Measurements from ENCODE around the gene PSMG4.

PSMG4 gene

GRCh38 chr6:3252861-3253596 is 5.7 kb upstream of the PSMG4 start:
- H3K36me3 ChIP-seq (ENCODE audit: insufficient read depth, low read length): no peaks in the 10 kb centered on the region
- no peak overlapping the region for H3K4me3 ChIP-seq (ENCODE audit: low read length)
- no peak overlapping the region for H3K27ac ChIP-seq (ENCODE audit: low read depth, low read length)
- WGBS: 95% methylated on average over 22 of the region's 22 CpGs
- no peak overlapping the region for H3K9ac ChIP-seq (ENCODE audit: low read depth, low read length)
- H3K9me3 ChIP-seq (ENCODE audit: insufficient read depth, low read depth, low read length): no peaks in the 10 kb centered on the region
- no peaks in the 10 kb centered on the region for H3K27me3 ChIP-seq (ENCODE audit: insufficient read depth, low read length)
- H3K4me1 ChIP-seq (ENCODE audit: insufficient read depth, low read length): peaks cover 11% of the 10 kb centered on the region

GRCh38 chr6:3253597-3253961 is 5.2 kb upstream of the PSMG4 start:
- H3K9ac ChIP-seq (ENCODE audit: low read depth, low read length): no peak overlapping the region
- no peaks in the 10 kb centered on the region for H3K36me3 ChIP-seq (ENCODE audit: insufficient read depth, low read length)
- H3K4me1 ChIP-seq (ENCODE audit: insufficient read depth, low read length): peaks cover 13% of the 10 kb centered on the region
- no peaks in the 10 kb centered on the region for H3K9me3 ChIP-seq (ENCODE audit: insufficient read depth, low read depth, low read length)
- 97% methylated on average over 40 of the region's 40 CpGs for WGBS
- no peak overlapping the region for H3K4me3 ChIP-seq (ENCODE audit: low read length)
- H3K27ac ChIP-seq (ENCODE audit: low read depth, low read length): no peak overlapping the region
- H3K27me3 ChIP-seq (ENCODE audit: insufficient read depth, low read length): no peaks in the 10 kb centered on the region

GRCh38 chr6:3258201-3258600 is 546 bp upstream of the PSMG4 start:
- WGBS: 64% methylated on average over 10 of the region's 12 CpGs
- H3K27ac ChIP-seq (ENCODE audit: low read depth, low read length): no peak overlapping the region
- peaks cover 6% of the 10 kb centered on the region; the same call in 1 of the 2 replicates for H3K4me1 ChIP-seq (ENCODE audit: insufficient read depth, low read length)
- H3K36me3 ChIP-seq (ENCODE audit: insufficient read depth, low read length): peaks cover 8% of the 10 kb centered on the region; the same call in 1 of the 2 replicates
- H3K9ac ChIP-seq (ENCODE audit: low read depth, low read length): no peak overlapping the region
- H3K27me3 ChIP-seq (ENCODE audit: insufficient read depth, low read length): no peaks in the 10 kb centered on the region
- H3K9me3 ChIP-seq (ENCODE audit: insufficient read depth, low read depth, low read length): no peaks in the 10 kb centered on the region
- H3K4me3 ChIP-seq (ENCODE audit: low read length): peak overlapping the region; percentile 88

- Histone ChIP-seq H3K27ac (ENCODE audit: low read depth, low read length) (peak overlapping the region; percentile 51), H3K27me3 (ENCODE audit: insufficient read depth, low read length) (no peaks in the 10 kb centered on the region), H3K4me3 (ENCODE audit: low read length) (peak overlapping the region; percentile 88), H3K4me1 (ENCODE audit: insufficient read depth, low read length) (peaks cover 6% of the 10 kb centered on the region; the same call in 1 of the 2 replicates), H3K36me3 (ENCODE audit: insufficient read depth, low read length) (peaks cover 20% of the 10 kb centered on the region), H3K9ac (ENCODE audit: low read depth, low read length) (peak overlapping the region; percentile 86), H3K9me3 (ENCODE audit: insufficient read depth, low read depth, low read length) (no peaks in the 10 kb centered on the region)
- WGBS: under 1% methylated on average over 21 of the region's 21 CpGs
Measured at GRCh38 chr6:3259491-3259958, 778 bp downstream of the PSMG4 start.

GRCh38 chr6:3260296-3260695 is 1.5 kb downstream of the PSMG4 start:
- Histone ChIP-seq H3K9me3 (ENCODE audit: insufficient read depth, low read depth, low read length) (no peaks in the 10 kb centered on the region), H3K4me3 (ENCODE audit: low read length) (peak overlapping the region; percentile 31), H3K27me3 (ENCODE audit: insufficient read depth, low read length) (no peaks in the 10 kb centered on the region), H3K36me3 (ENCODE audit: insufficient read depth, low read length) (peaks cover 28% of the 10 kb centered on the region), H3K9ac (ENCODE audit: low read depth, low read length) (no peak overlapping the region), H3K27ac (ENCODE audit: low read depth, low read length) (no peak overlapping the region), H3K4me1 (ENCODE audit: insufficient read depth, low read length) (peaks cover 6% of the 10 kb centered on the region; the same call in 1 of the 2 replicates)
- 54% methylated on average over 14 of the region's 14 CpGs for WGBS

- Histone ChIP-seq H3K36me3 (ENCODE audit: insufficient read depth, low read length) (peaks cover 33% of the 10 kb centered on the region), H3K4me1 (ENCODE audit: insufficient read depth, low read length) (peaks cover 6% of the 10 kb centered on the region; the same call in 1 of the 2 replicates), H3K9me3 (ENCODE audit: insufficient read depth, low read depth, low read length) (no peaks in the 10 kb centered on the region), H3K27ac (ENCODE audit: low read depth, low read length) (no peak overlapping the region), H3K9ac (ENCODE audit: low read depth, low read length) (no peak overlapping the region), H3K4me3 (ENCODE audit: low read length) (peak overlapping the region; percentile 31), H3K27me3 (ENCODE audit: insufficient read depth, low read length) (no peaks in the 10 kb centered on the region)
- 77% methylated on average over 17 of the region's 17 CpGs for WGBS
Measured at GRCh38 chr6:3260772-3261517, 2.2 kb downstream of the PSMG4 start.

GRCh38 chr6:3261518-3261820 is 2.7 kb downstream of the PSMG4 start:
- peaks cover 33% of the 10 kb centered on the region for H3K36me3 ChIP-seq (ENCODE audit: insufficient read depth, low read length)
- no peaks in the 10 kb centered on the region for H3K27me3 ChIP-seq (ENCODE audit: insufficient read depth, low read length)
- no peak overlapping the region for H3K27ac ChIP-seq (ENCODE audit: low read depth, low read length)
- peaks cover 6% of the 10 kb centered on the region; the same call in 1 of the 2 replicates for H3K4me1 ChIP-seq (ENCODE audit: insufficient read depth, low read length)
- H3K9me3 ChIP-seq (ENCODE audit: insufficient read depth, low read depth, low read length): no peaks in the 10 kb centered on the region
- H3K4me3 ChIP-seq (ENCODE audit: low read length): no peak overlapping the region
- no peak overlapping the region for H3K9ac ChIP-seq (ENCODE audit: low read depth, low read length)
- 62% methylated on average over 6 of the region's 6 CpGs for WGBS

- peaks cover 33% of the 10 kb centered on the region for H3K36me3 ChIP-seq (ENCODE audit: insufficient read depth, low read length)
- H3K27me3 ChIP-seq (ENCODE audit: insufficient read depth, low read length): no peaks in the 10 kb centered on the region
- no peak overlapping the region for H3K27ac ChIP-seq (ENCODE audit: low read depth, low read length)
- peaks cover 6% of the 10 kb centered on the region; the same call in 1 of the 2 replicates for H3K4me1 ChIP-seq (ENCODE audit: insufficient read depth, low read length)
- WGBS: 72% methylated on average over 8 of the region's 8 CpGs
- no peaks in the 10 kb centered on the region for H3K9me3 ChIP-seq (ENCODE audit: insufficient read depth, low read depth, low read length)
- no peak overlapping the region for H3K9ac ChIP-seq (ENCODE audit: low read depth, low read length)
- no peak overlapping the region for H3K4me3 ChIP-seq (ENCODE audit: low read length)
Measured at GRCh38 chr6:3261921-3262320, 3.2 kb downstream of the PSMG4 start.

- Histone ChIP-seq H3K9ac (ENCODE audit: low read depth, low read length) (no peak overlapping the region), H3K36me3 (ENCODE audit: insufficient read depth, low read length) (peaks cover 42% of the 10 kb centered on the region), H3K27ac (ENCODE audit: low read depth, low read length) (no peak overlapping the region), H3K4me1 (ENCODE audit: insufficient read depth, low read length) (peaks cover 5% of the 10 kb centered on the region; the same call in 1 of the 2 replicates), H3K9me3 (ENCODE audit: insufficient read depth, low read depth, low read length) (no peaks in the 10 kb centered on the region), H3K27me3 (ENCODE audit: insufficient read depth, low read length) (no peaks in the 10 kb centered on the region), H3K4me3 (ENCODE audit: low read length) (no peak overlapping the region)
- WGBS: 94% methylated on average over 6 of the region's 6 CpGs
Measured at GRCh38 chr6:3263096-3263495, 4.3 kb downstream of the PSMG4 start.

- H3K36me3 ChIP-seq (ENCODE audit: insufficient read depth, low read length): peaks cover 53% of the 10 kb centered on the region
- WGBS: 92% methylated on average over 3 of the region's 3 CpGs
Measured at GRCh38 chr6:3264356-3264755, 5.6 kb downstream of the PSMG4 start.

GRCh38 chr6:3265671-3266070 is 6.9 kb downstream of the PSMG4 start:
- no peaks in the 10 kb centered on the region; the same call in 1 of the 2 replicates for H3K4me1 ChIP-seq (ENCODE audit: insufficient read depth, low read length)

More at GRCh38 chr6:3264356-3264755, 5.6 kb downstream of the PSMG4 start:
- H3K9me3 ChIP-seq (ENCODE audit: insufficient read depth, low read depth, low read length): no peaks in the 10 kb centered on the region
- H3K27me3 ChIP-seq (ENCODE audit: insufficient read depth, low read length): no peaks in the 10 kb centered on the region
- no peak overlapping the region for H3K27ac ChIP-seq (ENCODE audit: low read depth, low read length)
- no peaks in the 10 kb centered on the region; the same call in 1 of the 2 replicates for H3K4me1 ChIP-seq (ENCODE audit: insufficient read depth, low read length)
- no peak overlapping the region for H3K9ac ChIP-seq (ENCODE audit: low read depth, low read length)
- no peak overlapping the region for H3K4me3 ChIP-seq (ENCODE audit: low read length)

More at GRCh38 chr6:3265671-3266070, 6.9 kb downstream of the PSMG4 start:
- Histone ChIP-seq H3K27me3 (ENCODE audit: insufficient read depth, low read length) (no peaks in the 10 kb centered on the region), H3K27ac (ENCODE audit: low read depth, low read length) (no peak overlapping the region), H3K4me3 (ENCODE audit: low read length) (no peak overlapping the region), H3K36me3 (ENCODE audit: insufficient read depth, low read length) (peaks cover 66% of the 10 kb centered on the region), H3K9ac (ENCODE audit: low read depth, low read length) (no peak overlapping the region), H3K9me3 (ENCODE audit: insufficient read depth, low read depth, low read length) (no peaks in the 10 kb centered on the region)
- 76% methylated on average over 9 of the region's 9 CpGs for WGBS

All from HUES64 (cell line).